ENCODE results near the gene FAM168B.
"Not testable (repeated sequence)": the region's sequence is repeated elsewhere in the genome, so short reads cannot be mapped to it uniquely, and the experiment has no call there.

Gene FAM168B

GRCh38 chr2:131126436-131126835 lies 33.2 kb upstream of the FAM168B start:
- no peak for TF ChIP-seq CTCF (IDR thresholded peaks at IDR 0.05)
- H3K4me3 ChIP-seq: no peak overlapping the region
- no peak for DNase-seq (ENCODE audit: low spot score)
- H3K27ac ChIP-seq: no peak overlapping the region

- no peak for DNase-seq (ENCODE audit: low spot score)
- H3K4me3 ChIP-seq: no peak overlapping the region
- no peak overlapping the region for H3K27ac ChIP-seq
- no peak for TF ChIP-seq CTCF (IDR thresholded peaks at IDR 0.05)
Measured at GRCh38 chr2:131125195-131125757, 32.0 kb upstream of the FAM168B start.

GRCh38 chr2:131123192-131123591 lies 29.9 kb upstream of the FAM168B start:
- H3K27ac ChIP-seq: no peak overlapping the region
- no peak for TF ChIP-seq CTCF (IDR thresholded peaks at IDR 0.05)
- no peak overlapping the region for H3K4me3 ChIP-seq
- no peak for DNase-seq (ENCODE audit: low spot score)

- no peak for TF ChIP-seq CTCF (IDR thresholded peaks at IDR 0.05)
- no peak overlapping the region for H3K4me3 ChIP-seq
- no peak overlapping the region for H3K27ac ChIP-seq
- DNase-seq (ENCODE audit: low spot score): no peak
Measured at GRCh38 chr2:131122496-131122895, 29.2 kb upstream of the FAM168B start.

- H3K27ac ChIP-seq: no peak overlapping the region
- no peak for DNase-seq (ENCODE audit: low spot score)
- no peak for TF ChIP-seq CTCF (IDR thresholded peaks at IDR 0.05)
- no peak overlapping the region for H3K4me3 ChIP-seq
Measured at GRCh38 chr2:131121464-131121863, 28.2 kb upstream of the FAM168B start.

GRCh38 chr2:131120815-131121317 lies 27.6 kb upstream of the FAM168B start:
- H3K27ac ChIP-seq: no peak overlapping the region
- no peak for TF ChIP-seq CTCF (IDR thresholded peaks at IDR 0.05)

GRCh38 chr2:131115752-131116151 lies 22.5 kb upstream of the FAM168B start:
- Histone ChIP-seq H3K4me3 (no peak overlapping the region), H3K27ac (no peak overlapping the region)
- TF ChIP-seq CTCF (IDR thresholded peaks at IDR 0.05): no peak
- no peak for DNase-seq (ENCODE audit: low spot score)

More at GRCh38 chr2:131120815-131121317, 27.6 kb upstream of the FAM168B start:
- H3K4me3 ChIP-seq: no peak overlapping the region
- DNase-seq (ENCODE audit: low spot score): no peak

GRCh38 chr2:131114950-131115349 lies 21.7 kb upstream of the FAM168B start:
- not testable (repeated sequence) for DNase-seq (ENCODE audit: low spot score); H3K27ac ChIP-seq; H3K4me3 ChIP-seq

Data from coronary artery (tissue), 2 donors.